Posterior vena cava (tissue), 2 donors: ENCODE measurements around the gene CTNNBIP1. TPM values are rescaled to one million over a fixed set of nuclear protein-coding genes. Genes with fewer than 3 reads are reported as not detected.

ENCODE experiments used
- DNase-seq: peaks from one replicate; pipeline ENCODE4 v3.0.0-alpha.2; 2020; ENCODE audit warnings: low spot score
- intact Hi-C, 2 donors: fragments of 100-400 bp; cut with DNase I; formaldehyde crosslinking; loops; one replicate each; pipeline versions ENCODE4 v1.14.1 to v1.14.2; 2022 to 2023
- total RNA-seq, 2 donors: library from RNA; stranded (reverse); fragmentation: NEBNext Ultra II Directional; extraction: Animal tissue kit (Norgen Biotek cat#: 25700); gene quantifications; one replicate each; pipeline ENCODE4 v1.2.1, GENCODE V29; 2021
- donor health status: DM: yes; HTN: yes; CAD: no.
- donor health status: DM: yes; HTN: yes; CAD: no.

CTNNBIP1 gene
- total RNA-seq, 2 donors from 2014 or later = 13.9 to 18.3 TPM

DNA sequence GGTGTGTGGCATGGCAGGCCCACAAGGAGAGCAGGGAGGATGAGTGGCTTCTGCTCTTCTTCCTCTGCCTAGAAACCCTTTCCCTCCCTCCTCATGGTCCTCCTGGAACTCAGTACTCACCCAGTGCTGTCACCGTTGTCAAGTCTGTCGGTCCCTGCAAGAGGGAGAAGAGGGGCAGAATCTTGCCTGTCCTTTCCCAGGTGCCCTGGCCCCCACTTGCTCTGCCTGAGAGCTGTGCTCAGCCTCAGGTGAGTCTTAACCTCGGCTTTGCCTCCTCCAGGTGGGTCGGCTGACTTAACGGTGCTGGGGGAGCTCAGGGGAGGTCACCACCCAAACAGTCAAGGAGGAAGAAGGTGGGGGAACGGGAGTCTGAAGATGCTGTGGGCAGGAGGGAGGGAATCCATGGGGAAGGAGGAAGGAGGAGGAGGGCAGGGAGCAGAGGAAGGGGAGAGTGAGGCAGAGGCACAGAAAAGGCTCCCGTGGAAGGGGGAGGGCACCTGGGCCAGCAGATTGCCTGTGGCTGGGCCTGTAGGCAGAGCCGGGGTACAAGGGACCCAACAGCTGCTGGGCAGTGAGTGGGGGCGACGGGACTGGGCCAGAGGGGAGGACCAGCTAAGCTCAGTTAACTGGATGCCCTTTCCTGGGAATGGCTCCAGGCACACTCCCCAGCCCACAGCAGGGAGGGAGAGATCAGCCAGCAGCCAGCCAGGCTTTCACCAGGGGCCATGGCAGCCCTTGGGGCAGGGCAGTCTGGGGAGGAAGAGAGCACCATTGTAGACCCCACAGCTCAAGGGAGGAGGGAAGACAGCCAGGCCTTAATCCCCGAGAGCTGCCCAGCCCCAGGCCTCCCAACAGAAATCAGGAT is 26.3 kb downstream of the CTNNBIP1 start:
- no peak for DNase-seq

DNA sequence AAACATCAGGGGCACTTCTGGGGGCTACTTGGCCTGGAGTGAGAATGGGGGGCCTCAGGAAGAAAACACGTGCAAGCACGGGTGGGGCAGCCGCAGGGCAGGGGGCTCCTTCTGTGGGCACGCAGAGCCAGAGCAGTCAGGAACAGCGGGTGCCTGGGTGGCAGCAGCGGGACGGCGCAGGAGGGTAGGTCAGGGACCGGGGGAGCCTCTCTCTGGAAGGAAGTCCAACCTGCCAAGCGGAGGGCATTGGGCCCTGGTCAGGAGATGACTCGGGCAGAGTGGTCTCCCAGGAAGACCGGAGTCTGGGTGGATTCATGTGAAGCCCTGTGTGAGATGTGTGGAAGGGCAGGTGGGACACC is 27.1 kb downstream of the CTNNBIP1 start:
- intact Hi-C loops = no loop called here
- no peak for DNase-seq

More for the DNA sequence above, 26.3 kb downstream of the CTNNBIP1 start:
- intact Hi-C loops = no loop called here

DNA sequence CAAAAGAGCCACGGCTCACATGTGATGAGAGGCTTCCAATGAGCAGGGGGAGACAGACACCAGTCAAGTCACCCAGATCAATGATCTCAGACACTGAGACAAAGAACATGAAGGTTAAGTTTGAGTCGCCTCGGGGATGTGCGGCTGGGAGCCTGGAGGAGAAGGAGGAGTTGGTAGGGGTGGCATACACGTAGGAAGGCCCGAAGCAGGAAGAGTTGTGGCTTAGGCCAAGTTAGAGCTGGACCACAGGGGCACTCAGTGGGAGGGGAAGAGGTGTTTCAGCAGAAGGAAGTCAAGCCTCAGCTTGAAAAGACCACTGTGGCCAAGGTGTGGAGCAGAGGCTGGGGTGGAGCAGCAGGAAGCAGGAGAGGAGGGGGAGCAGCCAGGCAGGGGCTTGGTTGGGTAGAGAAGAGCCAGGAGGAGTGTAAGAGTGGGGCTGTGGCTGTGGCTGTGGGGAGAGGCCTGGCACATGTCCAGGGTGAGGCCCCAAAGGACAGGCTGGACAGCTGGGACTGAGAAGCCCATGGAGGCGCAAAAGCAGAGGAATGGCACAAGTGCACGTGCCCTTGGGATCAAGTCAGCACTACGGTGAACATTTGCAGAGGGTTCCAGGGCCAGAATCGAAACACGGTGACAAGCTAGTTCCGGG is 27.6 kb downstream of the CTNNBIP1 start:
- intact Hi-C loops = no loop called here
- DNase-seq = no peak

DNA sequence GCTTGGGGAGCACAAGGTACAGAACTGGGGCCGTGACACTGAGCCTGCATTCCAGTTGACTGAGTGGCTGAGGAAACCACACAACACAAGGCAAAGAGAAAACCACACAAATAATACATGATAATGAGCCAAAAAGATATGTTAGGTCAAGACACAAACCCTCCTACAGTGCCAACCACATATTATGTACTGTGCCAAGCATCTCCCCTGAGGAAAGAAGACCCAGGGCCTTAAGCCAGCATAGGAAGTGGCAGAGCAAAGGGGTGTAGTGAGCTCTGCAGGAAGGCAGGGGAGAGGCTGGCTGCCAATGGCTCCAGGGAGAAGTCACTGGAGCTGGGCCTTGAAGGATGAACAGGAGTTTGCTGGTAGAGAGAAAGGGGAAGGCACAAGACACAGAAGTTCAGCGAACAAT is 28.2 kb downstream of the CTNNBIP1 start:
- intact Hi-C loops = no loop called here
- DNase-seq = no peak

DNA sequence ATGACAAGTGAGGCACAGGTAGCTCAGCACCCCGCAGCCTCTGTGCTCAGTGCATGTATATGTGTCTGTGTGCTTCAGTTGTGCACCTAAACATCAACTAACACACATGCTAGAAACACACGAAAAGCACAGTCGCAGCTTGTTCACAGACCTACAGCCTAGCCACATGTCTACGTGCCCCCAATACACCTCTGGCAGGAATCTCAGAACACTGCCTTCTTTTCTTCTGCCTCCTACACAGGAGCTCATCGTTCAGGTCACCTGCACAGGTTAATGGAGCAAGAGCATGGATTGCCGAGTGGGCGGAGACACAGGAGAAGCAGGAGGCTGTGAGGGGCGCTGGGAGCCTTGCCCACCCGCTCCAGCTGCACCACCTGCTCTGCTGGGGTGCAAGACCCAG is 31.7 kb downstream of the CTNNBIP1 start:
- DNase-seq = no peak
- intact Hi-C loops = loop anchor here in 1 of 2 donors (10.0 kb wide), 1 partner anchor 46 kb away; no protein-coding TSS in a partner anchor

DNA sequence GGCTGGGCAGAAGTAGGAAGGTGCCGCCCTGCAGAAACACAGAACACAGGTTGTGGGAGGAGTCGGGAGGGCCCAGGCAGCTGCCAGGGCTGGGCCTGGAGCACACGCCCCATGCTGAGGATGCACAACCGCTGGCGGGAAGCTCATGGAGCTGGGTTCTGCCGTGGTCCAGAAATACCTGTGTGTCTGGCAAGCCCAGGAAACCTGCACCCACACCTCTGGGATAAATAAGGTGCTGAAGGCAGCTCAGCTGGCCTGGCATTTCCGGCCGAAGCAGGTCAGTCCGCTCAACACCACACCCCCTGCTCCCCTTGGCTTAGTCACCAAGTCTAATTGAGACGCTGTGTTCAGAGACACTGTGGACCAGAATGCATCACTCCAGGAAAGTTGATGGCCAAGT is 32.1 kb downstream of the CTNNBIP1 start:
- intact Hi-C loops = loop anchor here in 1 of 2 donors (10.0 kb wide), 1 partner anchor 47 kb away; no protein-coding TSS in a partner anchor
- no peak for DNase-seq

DNA sequence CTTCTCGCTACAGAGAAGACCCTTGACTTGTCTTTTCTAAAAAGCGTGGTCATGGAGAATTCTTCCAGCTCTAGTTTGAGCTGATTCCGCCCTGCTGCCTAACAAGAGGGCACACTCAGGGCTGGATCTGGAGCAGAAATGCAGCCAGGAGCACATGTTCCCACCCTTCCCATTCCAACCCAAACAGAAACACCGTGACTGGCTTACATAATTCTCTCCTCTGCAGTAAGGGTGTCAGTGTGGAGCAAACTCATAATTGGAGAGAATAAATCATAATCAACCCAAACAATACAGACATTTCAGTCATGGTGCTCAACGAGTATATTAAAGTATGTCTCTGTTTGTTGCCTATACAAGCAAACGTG is 34.5 kb downstream of the CTNNBIP1 start:
- DNase-seq = no peak
- intact Hi-C loops = loop anchor here in 1 of 2 donors (10.0 kb wide), 1 partner anchor 49 kb away; no protein-coding TSS in a partner anchor

DNA sequence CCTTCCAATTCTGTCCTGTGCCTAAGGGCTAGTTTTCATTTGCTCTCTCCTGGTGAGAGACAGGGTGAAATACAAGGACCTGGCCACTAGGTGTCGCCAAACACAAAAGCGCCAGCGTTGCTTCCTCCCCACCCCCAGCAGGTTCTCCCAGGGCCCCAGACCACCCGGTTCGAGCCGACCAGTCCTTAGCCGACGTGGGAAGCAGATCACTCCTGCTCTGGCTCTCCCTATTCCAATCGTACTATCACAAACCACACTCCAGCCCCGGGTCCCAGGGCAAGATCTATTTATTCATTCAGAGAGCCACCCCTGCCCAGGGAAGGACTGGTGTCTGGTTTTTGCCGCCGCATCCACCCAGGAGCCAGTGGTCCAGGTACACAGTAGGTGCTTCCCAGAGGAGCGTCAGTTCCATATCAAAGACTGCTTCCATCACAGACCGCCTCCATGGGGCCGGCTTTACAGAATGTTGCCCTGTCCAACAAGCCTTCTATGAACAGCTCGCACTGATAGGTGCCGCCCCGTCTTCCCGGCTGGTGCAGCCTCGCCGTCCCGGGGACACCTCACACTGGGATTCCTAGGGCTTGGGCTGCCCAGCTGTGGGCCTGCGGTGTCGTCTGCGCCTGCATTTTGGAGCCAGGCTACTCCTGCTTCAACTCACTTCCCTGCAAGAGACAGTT is 35.0 kb downstream of the CTNNBIP1 start:
- DNase-seq = no peak
- intact Hi-C loops = loop anchor here in 1 of 2 donors (10.0 kb wide), 1 partner anchor 50 kb away; no protein-coding TSS in a partner anchor

DNA sequence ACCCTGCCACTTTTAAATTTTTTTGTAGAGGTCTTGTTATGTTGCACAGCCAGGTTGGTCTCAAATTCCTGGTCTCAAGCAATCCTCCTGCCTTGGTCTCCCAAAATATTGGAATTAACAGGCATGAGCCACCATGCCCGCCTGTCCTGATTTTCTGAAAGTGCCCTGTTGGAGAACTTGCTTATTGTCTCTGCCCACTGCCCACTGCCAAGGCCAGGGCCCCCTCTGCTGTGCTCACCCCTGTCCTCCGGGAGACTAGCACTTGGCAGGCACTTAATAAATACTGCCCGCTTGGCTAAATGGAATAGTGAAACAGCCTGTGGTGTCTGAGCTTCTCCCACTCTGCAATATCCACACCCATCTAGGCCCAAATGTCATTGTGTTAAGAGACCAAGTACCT is 35.7 kb downstream of the CTNNBIP1 start:
- intact Hi-C loops = loop anchor here in 1 of 2 donors (10.0 kb wide), 1 partner anchor 50 kb away; no protein-coding TSS in a partner anchor
- DNase-seq = no peak

DNA sequence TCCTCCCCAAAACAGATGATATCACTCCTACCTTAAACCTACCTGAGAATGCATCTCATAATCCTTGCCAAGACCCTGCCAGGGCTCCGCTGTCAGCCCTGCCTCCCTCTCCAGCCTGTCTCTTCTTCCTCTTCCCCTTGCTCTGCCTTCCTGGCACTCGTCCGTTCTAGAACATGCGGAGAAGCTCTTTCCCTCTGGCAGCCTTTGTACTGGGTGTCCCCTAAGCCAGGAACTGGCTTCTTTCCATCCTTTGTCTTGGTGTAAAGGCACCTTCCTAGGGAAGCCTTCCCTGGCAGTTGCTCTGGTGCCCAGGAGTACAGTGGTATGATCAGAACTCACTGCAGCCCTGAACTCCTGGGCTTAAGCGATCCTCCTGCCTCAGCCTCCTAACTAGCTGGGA is 36.1 kb downstream of the CTNNBIP1 start:
- DNase-seq = no peak
- intact Hi-C loops = loop anchor here in 1 of 2 donors (10.0 kb wide), 1 partner anchor 51 kb away; no protein-coding TSS in a partner anchor

DNA sequence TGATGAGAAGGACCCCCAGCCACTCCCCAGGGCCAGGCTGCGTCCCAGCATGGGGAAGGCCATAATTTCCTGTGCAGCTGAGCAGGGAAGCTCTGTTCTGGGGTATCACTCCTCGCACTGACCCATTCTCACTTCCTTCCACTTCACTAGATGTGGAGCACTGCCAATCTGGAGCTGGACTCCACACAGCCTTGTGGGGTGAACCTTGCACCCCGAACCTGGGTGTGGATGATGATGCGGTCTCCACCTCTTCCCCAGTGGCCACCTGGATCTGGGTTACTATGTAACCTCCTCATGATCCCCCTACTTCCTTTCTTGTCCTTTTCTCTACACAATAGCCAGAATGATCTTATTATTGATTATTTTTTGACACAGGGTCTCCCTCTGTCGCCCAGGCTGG is 36.7 kb downstream of the CTNNBIP1 start:
- DNase-seq = no peak
- intact Hi-C loops = loop anchor here in 1 of 2 donors (10.0 kb wide), 1 partner anchor 51 kb away; no protein-coding TSS in a partner anchor

DNA sequence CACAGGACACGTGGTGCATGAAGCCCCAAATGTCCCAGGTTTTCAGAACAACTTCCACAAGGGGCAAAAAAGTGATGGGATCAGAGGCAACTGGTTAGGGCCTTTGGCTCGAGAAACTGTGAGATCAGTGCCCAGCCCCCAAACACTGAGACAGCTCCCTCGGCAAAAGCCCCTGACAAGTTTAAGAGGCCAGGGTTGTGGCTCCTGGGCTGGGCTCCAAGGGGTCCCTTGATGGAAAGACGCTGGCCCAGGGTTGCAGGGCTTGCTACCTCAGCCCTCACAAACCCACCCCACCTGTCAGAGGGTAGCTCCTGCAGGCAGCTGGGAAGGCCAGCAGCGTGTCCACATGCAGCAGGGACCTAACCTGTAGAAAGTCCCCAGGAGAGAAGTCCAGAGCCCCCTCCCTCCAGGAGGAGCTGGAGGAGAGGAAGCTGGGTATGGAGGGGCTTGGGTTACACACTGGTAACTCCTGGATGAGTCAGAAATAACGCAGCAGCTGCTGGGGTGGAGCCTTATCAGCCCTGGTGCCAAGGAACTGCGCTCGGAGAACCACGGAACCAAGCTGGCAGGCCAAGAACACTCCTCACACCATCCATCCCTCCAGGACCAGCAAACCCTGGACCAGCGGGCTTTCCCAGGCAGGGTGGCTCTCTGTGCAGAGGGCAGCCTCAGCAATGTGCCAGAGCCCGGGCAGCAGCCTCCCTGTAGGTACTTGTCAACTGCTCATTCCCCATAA is 37.5 kb downstream of the CTNNBIP1 start:
- intact Hi-C loops = loop anchor here in 1 of 2 donors (10.0 kb wide), 1 partner anchor 52 kb away; no protein-coding TSS in a partner anchor
- no peak for DNase-seq

DNA sequence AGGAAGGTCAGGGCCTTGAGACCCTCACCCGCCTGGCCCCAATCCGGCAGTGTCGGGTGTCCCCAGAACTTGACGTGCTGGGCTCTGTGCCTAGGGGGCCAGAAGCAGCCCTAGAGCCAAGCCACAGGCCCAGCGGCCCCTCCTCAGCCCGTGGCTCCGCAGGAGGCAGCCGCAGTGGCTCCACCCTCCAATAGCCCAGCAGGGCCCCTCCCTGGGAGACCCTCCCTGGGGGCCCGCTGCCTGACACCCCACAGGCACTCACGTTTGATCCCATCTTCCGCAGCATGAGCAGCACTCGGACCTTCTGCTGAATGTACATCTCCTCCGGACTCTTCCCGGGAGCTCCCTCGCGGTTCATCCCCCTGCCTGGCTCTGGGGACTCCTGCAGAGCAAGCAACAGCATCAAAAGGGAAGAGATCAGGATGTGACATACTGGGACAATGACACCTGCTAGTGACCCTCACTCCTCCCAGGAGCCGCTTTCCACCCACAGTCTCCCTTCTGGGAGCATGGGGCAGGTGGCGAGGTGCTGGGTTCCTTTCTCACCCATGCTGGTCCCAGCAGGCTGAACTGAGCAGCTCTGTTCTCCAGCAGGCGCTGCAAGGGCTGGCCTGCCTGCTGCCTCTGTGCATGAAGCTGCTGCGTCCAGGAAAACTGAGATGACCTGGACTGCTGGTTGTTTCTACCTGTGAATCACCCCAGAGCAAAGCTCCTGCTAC is 38.2 kb downstream of the CTNNBIP1 start:
- intact Hi-C loops = loop anchor here in 1 of 2 donors (10.0 kb wide), 1 partner anchor 53 kb away; no protein-coding TSS in a partner anchor

DNA sequence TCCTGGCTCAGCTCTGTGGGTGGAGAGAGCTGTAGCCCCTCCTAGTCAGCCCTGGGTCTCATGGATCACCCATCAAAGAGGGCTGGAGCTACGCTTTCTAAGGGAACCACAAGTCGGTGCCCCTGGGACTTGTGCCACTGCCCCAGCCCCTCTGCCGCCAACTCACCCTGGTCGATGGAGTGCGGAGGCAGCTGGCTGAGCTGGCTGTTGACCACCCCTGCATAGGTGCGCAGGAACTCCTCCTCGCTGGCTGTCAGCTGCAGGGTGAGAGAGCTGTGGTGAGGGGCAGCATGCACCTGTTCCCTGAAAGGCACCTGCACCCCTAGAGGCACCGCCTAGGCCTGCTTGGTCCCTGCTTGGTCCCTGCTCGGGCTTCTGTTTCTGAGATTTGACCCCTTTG is 39.0 kb downstream of the CTNNBIP1 start:
- no peak for DNase-seq
- intact Hi-C loops = loop anchor here in 1 of 2 donors (10.0 kb wide), 1 partner anchor 54 kb away; no protein-coding TSS in a partner anchor

More for the DNA sequence above, 38.2 kb downstream of the CTNNBIP1 start:
- no peak for DNase-seq

DNA sequence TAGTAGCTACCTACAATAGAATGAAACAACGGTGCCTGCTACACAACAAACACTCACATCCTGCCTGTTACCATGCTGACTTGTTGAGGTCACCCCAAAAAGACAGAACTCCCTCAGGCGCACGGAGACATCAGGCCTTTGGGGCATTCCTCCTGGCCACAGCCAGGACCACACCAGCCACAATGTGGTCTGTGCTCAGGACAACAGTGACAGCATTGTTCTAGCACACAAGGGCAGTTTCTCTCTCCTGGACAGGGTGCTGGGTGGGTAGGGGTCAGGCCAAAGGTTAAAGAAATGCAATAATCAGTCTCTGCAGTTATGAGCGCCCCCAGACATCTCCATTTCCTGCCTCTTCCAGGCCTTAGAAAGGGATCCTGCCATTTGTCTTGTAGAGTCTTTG is 39.5 kb downstream of the CTNNBIP1 start:
- DNase-seq = no peak
- intact Hi-C loops = loop anchor here in 1 of 2 donors (10.0 kb wide), 1 partner anchor 54 kb away; no protein-coding TSS in a partner anchor

DNA sequence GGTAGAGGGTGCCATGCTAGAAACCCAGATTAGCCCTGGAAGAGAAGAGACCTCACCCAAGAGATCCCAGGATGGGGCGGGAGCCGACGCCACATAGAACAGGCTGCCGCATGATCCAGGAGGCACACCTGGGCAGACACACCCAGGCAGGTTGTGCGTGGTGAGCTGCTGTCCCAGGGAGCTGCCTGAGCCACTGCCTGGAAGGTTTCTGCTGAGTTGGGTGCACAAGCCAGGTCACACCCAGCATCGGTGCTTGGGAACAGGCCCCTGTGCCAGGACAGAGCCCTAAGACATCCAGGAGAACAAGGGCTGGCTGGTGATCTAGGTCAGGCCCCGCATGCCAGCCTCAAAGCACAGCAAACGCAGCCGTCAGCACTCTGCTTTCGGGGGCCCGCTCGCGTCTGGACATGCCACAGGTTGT is 40.2 kb downstream of the CTNNBIP1 start:
- intact Hi-C loops = loop anchor here (5.0 to 10.0 kb wide), 4 partner anchors 55 to 145 kb away; no protein-coding TSS in a partner anchor
- DNase-seq = no peak

DNA sequence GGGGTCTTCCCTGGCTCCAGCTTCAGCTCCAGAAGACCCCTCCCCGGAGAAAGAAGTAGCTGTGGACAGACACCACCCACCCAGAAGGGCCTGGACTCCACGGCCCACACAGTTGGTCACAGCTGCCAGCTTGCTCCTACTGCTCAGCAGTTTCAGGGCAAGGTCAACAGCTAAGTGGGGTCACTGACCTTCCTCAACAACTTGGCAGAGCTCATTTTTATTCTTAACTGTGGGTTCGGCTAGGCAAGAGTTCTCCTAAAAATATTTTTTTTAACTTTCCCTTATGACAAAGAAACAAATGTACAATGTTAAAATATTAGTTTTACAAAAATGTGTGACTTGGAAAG is 41.9 kb downstream of the CTNNBIP1 start:
- intact Hi-C loops = loop anchor here (5.0 to 10.0 kb wide), 3 partner anchors 81 to 143 kb away; no protein-coding TSS in a partner anchor
- no peak for DNase-seq
